ENCODE data around the gene COG3.

DNA sequence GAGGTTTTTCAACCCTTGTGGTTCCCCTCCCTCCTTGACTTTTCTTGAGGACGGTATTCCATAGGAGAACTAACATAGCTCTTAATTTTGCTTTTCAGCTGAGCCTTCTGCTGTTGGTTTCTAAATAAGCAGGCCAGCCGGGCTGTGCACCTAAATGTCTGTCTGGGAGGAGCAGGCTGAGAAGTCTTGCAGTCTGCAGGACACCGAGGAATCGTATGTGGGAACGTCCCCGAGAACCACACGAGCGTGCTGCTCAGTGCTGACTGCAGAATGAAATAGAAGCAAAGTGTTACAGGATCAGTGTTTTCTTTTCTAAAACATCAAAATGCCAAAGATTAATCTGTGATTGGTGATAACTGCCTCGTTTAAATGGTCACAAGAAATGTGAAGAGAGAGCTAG is 69.9 kb downstream of the COG3 start:
- TF ChIP-seq, protein P1, sequence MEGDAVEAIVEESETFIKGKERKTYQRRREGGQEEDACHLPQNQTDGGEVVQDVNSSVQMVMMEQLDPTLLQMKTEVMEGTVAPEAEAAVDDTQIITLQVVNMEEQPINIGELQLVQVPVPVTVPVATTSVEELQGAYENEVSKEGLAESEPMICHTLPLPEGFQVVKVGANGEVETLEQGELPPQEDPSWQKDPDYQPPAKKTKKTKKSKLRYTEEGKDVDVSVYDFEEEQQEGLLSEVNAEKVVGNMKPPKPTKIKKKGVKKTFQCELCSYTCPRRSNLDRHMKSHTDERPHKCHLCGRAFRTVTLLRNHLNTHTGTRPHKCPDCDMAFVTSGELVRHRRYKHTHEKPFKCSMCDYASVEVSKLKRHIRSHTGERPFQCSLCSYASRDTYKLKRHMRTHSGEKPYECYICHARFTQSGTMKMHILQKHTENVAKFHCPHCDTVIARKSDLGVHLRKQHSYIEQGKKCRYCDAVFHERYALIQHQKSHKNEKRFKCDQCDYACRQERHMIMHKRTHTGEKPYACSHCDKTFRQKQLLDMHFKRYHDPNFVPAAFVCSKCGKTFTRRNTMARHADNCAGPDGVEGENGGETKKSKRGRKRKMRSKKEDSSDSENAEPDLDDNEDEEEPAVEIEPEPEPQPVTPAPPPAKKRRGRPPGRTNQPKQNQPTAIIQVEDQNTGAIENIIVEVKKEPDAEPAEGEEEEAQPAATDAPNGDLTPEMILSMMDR (IDR thresholded peaks at IDR 0.05), result no peak
- no peak for TF ChIP-seq POLR2A (IDR thresholded peaks at IDR 0.05)

Measured in heart left ventricle (tissue), 13 donors.